HG03039 (cell line): ENCODE measurements around the gene AMIGO1.
A peak's percentile ranks its signal among the peaks of the same experiment; 100 is the strongest.

Experiments
- ATAC-seq: cut with Tn5 transposase; IDR thresholded peaks from one replicate; pipeline ENCODE4 v1.9.1; 2021; ENCODE audit warnings: mild to moderate bottlenecking, moderate library complexity; ENCODE audit not compliant: unreplicated experiment

The AMIGO1 gene

GRCh38 chr1:109509176-109510134 is at the start of gene AMIGO1:
Gene AMIGO1 (minus strand): TSS chr1:109509727. CDS start chr1:109508912, 815 bp downstream.
- peak; percentile 42 for ATAC-seq

- no peak for ATAC-seq
These were observed 48.0 kb upstream of the AMIGO1 start for GRCh38 chr1:109557520-109557919.

GRCh38 chr1:109556563-109556962 is 47.0 kb upstream of the AMIGO1 start:
- no peak for ATAC-seq

GRCh38 chr1:109548321-109549267 is 39.1 kb upstream of the AMIGO1 start, which contains the start of gene GNAI3:
Gene GNAI3 (plus strand): TSS chr1:109548615. CDS start chr1:109548721, 106 bp downstream.
- peak; percentile 83 for ATAC-seq

- ATAC-seq: peak; percentile 7
These were observed 38.2 kb upstream of the AMIGO1 start for GRCh38 chr1:109547463-109548320.

- ATAC-seq: peak; percentile 34
These were observed 37.0 kb upstream of the AMIGO1 start for GRCh38 chr1:109546311-109547109.

- no peak for ATAC-seq
These were observed 34.6 kb upstream of the AMIGO1 start for GRCh38 chr1:109543988-109544735.

GRCh38 chr1:109543283-109543987 is 33.9 kb upstream of the AMIGO1 start:
- no peak for ATAC-seq

- ATAC-seq: no peak
These were observed 33.1 kb upstream of the AMIGO1 start for GRCh38 chr1:109542657-109543056.

GRCh38 chr1:109541102-109541501 is 31.6 kb upstream of the AMIGO1 start:
- ATAC-seq: no peak

GRCh38 chr1:109539676-109540075 is 30.1 kb upstream of the AMIGO1 start, which contains the start of gene GPR61:
Gene GPR61 (plus strand): TSS chr1:109539872. CDS start chr1:109543023, 3,151 bp downstream.
- no peak for ATAC-seq

GRCh38 chr1:109538827-109539555 is 29.5 kb upstream of the AMIGO1 start:
- ATAC-seq: no peak

GRCh38 chr1:109537450-109538178 is 28.1 kb upstream of the AMIGO1 start:
- no peak for ATAC-seq

GRCh38 chr1:109535971-109536491 is 26.5 kb upstream of the AMIGO1 start:
- ATAC-seq: no peak

GRCh38 chr1:109535481-109535880 is 26.0 kb upstream of the AMIGO1 start:
- ATAC-seq: no peak

- ATAC-seq: no peak
These were observed 24.9 kb upstream of the AMIGO1 start for GRCh38 chr1:109534307-109534858.
